CD4-positive, alpha-beta T cell treated with Interferon alpha-2 for 1 hour (primary cell): ENCODE results near the gene KIF5A.
"Not testable (repeated sequence)": the region's sequence is repeated elsewhere in the genome, so short reads cannot be mapped to it uniquely, and the experiment has no call there.

Experiments
- DNase-seq, 2 donors: peaks; one replicate each; pipeline ENCODE4 v3.0.0-alpha.2; 2020 to 2022

Gene KIF5A

DNA sequence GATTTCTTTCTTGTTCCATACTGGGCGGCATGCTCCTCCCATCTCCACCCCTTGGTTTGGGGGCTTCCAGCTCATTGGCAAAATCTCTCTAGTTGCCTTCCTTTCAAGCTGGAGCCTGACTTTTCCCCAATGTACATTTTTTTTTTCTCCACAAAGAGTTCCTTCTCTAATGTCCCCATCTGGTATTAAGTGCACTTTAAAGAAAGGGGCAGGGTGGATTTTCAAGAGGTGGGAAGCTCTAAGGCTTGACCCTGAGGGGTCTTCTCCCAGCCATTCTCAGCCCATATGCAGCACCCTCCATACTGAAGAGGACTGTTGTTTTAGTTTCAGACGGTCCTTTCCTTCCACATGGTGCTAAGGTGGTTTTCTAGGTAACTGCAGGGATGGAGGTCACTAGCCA, 35.3 kb downstream of the KIF5A start:
- no peak for DNase-seq

DNA sequence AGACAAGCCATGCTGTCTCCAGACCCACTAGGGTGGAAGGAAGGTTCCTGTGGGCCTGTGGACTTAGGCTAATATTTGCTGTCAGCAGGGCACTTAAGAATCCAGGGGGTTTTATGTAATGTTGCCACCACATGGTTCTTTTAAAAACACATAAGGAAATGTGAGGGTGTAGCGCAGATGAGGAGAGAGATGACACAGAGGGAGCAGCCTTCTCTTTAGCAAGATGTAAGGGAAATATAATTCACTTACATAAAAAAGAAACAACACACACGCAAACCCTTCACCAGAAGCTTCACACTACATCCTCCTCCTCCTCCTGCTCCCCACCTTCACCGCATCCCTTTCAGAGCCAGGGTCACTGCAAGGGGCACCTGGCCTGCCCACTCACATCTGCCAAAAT, 36.3 kb downstream of the KIF5A start:
- DNase-seq, result no peak

DNA sequence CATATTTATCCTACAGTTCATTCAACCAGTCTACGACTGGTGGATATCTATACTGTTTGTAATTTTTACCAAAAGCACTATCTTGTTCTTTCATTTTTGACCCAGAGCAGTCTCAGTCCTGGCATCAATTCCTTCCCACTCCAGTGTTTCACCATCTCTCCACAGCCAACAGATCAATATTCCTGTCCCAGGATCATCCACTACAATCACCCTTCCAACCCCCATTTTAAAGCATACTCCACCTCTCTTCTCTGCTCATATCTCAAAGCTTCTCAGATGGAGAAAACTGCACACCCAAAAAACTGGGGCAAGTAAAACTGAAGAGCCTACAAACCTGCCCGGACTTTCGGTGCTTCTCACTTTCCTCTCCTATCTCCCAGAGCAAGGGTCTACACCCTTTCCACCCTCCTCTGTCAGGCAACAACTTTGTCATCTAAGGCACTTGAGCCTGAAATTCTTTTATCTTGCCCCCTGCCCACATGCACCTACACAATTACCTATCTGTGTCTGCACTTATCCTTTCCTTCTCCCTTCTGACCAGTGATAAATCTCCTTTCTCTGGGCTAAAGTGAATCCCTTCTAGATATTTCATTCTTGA, 37.1 kb downstream of the KIF5A start:
- DNase-seq, result no peak

DNA sequence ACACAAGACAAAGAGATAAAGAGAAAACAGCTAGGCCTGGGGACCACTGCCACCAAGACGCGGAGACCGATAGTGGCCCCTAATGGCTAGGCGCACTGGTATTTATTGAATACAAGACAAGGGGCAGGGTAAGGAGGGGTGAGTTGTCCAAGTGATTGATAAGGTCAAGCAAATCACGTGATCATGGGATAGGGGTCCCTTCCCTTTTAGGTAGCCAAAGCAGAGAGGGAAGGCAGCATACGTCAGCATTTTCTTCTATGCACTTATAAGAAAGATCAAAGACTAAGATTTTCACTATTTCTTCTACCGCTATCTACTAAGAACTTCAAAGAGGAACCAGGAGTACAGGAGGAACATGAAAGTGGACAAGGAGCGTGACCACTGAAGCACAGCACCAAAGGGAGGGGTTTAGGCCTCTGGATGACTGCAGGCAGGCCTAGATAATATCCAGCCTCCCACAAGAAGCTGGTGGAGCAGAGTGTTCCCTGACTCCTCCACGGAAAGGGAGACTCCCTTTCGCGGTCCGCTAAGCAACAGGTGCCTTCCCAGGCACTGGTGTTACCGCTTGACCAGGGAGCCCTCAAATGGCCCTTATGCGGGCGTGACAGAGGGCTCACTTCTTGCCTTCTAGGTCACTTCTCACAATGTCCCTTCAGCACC, 39.2 kb downstream of the KIF5A start:
- DNase-seq, result not testable (repeated sequence)

DNA sequence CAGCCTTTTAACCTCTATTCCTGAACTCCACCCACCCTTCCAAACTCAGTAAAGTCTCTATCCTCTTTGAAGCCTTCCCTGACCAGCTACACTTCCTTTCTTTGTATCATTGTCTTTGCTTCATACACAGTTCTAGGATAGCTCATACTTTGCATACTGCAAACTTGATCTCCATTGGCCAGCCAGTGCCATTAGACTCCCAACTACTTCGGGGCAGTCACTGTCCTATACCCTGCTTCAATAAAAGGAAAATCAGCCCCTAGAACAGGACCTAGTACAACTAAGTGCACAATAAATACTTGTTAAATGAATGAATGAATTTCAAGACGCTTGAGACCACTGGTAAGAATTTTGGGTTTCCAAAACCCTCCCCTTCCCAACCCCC, 40.6 kb downstream of the KIF5A start:
- DNase-seq, result no peak

DNA sequence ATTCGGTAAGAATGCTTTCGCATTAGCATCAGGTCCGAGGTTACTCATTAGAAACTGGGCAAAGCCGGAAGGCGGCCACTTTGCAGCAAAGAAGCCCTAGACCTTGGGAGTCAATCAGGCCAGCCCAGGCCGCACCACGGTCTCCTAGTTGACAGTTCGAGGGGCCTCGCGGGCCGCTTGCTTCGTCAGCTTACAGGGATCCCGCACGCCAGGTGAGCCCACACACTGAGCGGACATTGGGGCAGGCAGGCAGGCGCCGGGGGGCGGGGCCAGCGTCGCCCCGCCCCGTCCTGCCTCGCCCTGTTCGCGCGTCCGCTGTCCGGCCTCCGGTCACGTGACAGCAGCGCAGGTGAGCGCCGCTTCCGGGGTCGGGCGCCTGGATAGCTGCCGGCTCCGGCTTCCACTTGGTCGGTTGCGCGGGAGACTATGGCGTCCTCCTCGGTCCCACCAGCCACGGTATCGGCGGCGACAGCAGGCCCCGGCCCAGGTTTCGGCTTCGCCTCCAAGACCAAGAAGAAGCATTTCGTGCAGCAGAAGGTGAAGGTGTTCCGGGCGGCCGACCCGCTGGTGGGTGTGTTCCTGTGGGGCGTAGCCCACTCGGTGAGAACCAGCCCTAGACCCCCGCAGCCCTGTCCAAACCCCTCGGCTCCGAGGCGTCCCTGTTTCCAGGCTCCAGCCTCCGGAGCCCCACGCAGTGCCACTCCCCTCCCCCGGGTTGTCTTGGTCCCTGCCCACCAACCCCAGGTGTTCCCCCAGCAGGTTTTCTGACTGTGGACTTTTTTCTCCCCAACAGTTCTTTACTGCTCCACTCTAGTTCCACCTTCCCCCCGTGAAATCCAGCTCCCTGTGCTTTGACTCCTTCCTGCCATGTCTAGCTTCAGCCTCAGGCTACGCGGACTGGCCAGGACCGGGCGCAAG, 41.3 kb downstream of the KIF5A start, which contains the start of gene PIP4K2C:
Gene PIP4K2C, plus strand, starts transcription at position 329 of the 918 bp plus-strand sequence. Its CDS starts 98 bp downstream, at position 427.
- peak; percentile 77 to 88 for DNase-seq

DNA sequence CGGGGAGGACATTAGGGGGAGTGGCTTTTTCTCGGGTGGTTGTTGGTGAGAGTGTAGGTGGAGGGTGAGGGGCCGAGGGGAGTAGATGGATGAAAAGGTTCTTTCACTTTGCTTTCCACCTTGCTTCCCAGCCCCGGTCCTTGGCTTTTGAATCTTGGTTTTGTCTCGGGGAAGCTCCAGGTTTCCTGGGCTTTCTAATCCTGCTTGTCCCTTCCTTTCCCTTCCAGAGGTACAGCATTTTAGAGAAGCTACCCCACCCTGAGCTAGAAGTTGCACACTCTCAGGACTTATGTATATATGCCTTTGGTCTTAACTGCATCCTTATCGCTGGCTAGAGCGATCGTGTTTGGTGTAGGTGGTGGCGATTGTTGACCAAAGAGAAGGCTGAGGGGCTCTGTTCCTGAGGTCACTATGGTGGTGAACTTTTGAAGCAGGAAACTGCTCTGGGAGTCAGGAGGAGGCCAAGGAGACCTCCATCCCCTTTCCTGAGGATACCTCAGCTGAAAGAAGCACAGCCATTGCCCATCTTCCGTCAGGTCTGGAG, 42.0 kb downstream of the KIF5A start:
- DNase-seq, result no peak

DNA sequence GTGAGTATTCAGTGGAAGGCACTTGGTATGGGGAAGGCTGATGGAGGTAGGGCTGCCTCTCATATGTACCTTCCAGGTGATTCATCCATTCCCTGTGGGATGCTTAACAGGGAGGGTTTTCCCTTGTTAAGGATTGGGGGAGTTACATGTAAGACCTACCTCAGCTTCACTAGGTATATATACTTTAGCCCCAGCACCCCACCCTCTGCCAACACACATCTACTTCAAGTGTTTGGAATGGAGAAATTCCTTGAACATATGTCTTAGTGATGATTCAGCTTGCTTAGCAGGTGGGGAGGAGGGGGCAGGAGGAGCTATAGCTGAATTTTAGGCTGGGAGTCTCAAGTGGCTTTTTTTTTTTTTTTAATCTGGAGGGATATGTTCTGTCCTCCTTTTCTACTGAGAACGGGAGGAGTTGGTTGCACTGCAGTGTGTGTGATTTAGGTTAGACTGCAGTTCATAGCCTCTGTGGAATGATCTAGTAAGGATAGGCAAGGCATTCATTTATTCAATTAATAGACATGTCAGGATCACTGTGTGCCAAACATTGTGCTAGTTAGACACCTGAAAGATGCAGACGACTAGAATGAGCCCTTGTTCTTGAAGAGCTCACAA, 42.8 kb downstream of the KIF5A start:
- no peak for DNase-seq

DNA sequence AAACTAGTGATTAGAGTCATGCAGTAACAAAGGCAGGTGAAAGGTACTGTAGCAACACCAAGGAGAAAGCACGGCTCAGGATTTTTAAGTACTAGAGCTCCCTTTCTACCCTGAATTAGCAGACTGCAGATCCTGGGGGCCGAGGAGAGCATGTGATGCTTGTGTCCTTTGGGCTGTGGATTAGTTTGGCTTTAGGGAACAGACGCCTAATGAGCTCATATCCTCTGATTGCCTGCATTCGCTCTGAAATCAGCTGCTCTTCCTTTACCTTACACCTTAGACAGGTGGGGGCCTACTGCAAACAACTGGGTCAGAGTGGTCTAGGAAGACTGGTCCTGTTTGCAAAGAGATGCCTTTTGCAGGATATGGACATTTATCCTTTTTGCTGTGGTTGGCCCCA, 43.3 kb downstream of the KIF5A start:
- no peak for DNase-seq

DNA sequence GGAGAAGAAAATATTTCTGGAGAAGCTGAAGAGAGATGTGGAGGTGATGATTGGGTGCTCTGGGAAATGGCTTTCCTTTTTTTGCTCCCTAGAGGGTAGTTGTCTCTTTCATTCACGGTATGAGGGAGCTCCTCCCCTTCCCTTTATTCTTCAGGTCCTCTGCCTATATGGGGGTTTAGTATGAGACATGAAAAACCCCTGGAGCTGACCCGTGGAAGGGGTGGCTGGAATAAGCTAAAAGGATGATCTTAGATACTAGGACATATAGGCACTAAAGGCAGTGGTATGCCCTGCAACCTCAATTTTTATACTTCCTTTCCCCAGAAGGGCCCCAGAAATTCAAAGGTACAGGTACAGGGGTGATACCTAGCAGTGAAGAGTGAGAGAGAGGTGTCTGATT, 50.6 kb downstream of the KIF5A start:
- no peak for DNase-seq

DNA sequence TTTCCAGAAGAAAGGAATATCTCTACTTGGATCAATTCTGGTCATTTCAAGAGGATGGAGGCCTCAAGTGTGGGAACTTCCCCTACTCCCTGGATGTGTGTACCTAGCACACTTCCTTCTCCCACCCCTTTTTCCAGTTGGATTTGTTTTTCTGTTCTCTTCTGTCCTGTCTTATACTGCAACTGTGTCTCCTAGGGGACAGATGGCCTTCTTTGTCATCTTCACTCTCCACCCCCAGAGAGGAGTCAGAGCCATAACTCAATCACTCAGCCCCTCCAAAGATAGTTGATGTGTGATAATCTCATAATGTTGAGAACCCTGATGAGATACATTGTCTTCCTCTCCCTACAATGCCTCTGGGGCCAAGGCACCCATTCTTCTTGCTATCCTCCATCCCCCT, 52.7 kb downstream of the KIF5A start:
- no peak for DNase-seq

DNA sequence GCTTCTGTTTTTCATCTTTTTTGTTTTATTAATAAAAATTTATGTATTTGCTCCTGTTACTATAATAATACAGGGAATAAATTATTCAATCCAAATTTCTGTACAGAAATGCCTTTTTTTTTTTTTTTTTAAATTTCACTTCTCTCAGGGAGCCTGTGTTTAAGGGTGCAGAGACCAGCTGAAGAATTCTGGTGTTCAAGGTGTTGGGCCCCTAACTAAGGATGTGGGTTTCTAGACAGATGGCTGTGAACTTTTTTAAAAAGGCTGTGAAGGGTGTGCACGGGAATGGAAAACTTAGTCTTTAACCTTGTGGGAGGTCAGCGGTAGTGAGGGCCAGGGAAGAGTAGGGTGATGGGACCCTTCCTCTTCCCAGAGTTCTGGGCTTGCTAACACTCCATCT, 53.5 kb downstream of the KIF5A start:
- DNase-seq, result no peak

DNA sequence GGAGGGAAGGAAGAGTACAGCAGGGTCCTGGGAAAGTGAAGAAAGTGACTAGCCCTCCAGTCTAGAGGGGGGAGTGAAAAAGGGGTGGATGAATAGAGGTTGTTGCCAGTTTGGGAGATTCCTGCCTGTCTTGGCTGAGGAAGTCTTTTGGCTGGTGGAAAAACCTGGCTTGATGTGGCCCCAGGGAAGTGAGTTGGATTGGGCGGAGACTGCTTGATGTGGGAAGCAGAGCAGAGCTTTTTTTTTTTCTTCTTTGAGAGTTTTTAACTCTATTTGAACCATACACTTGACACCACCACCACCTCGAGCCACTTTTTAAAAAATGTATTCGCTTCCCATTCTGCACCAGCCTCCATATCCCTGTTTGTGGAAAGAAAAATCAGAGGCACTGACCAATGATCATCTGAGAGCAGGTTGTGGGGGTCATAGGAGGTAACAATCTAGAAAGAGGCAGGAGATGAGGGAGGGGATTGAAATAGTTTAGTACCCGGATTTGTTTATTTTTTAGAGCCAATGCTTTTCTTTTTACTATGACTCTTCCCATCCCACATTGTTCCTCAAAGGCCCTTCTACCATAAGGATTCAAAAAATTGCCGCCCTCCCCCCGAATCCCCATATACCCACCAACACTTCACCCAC, 54.1 kb downstream of the KIF5A start:
- no peak for DNase-seq

DNA sequence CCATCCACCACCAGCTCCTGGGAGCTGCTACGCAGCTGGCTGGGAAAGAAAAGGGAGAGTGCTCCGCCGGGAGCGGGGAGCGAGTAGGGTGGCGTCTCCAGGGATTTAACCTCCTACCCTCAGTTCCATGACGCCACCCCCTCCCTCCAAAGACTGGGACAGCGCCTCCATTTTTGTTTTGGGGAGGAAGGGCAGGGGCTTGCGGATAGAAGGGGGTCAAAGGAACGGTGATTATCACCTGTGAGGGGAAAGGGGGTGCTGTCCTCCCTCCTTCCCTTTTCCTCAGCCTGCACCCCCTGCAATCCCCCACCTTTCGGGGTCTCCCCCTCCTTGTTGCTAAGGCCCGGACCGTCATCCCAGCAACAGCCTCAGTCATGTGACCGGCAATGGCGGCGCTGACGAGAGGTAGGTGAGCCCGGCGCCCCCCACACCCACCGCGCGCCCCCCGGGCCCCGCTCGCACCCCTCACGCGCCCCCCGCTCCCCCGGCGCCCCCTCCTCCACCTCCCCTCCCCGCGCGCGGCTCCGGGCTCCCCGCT, 54.7 kb downstream of the KIF5A start, which contains the start of gene DTX3:
Gene DTX3, plus strand, starts transcription at position 371 of the 538 bp plus-strand sequence. CDS start 1,694 bp downstream, outside the sequence.
- DNase-seq, result peak in 1 of 2 donors; percentile 52

DNA sequence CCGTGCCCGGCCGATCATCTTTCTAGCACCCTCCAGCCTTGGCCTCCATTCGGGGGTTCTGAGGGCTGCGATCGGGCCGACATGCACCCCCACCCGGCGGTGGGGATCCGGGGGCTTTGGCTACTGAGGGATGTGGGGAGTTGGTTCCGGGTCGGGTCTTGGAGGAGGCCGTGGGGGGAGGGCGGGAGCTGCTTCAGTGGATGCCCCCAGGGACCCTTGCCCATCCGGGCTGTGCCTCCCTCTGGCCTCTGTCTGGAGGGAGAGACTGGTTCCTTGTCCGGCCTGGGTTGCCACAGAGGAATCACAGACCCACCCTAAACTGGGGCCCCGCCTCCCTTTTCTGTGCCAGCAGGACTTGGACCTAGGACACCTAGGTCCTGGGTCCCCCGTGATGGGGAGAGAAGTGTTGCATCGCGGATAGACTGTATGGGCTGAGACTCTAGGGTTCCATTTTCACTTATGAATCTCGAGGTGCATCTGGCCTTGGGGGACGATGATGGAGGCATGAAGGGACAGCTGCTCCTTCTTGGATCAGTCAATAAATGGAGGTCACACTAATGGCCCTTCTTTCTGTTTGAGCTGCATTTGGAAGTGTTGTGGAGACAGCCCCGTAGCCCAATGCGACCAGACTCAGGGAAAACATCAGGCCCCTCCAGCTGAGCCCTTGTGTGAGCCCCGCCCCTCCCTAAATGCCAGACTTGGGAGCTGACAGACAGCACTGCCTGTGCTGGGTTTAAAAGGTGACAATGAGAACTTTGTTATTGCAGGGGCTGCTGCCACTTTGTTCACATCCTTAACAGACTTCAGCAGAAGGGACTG, 55.4 kb downstream of the KIF5A start:
- DNase-seq, result no peak

DNA sequence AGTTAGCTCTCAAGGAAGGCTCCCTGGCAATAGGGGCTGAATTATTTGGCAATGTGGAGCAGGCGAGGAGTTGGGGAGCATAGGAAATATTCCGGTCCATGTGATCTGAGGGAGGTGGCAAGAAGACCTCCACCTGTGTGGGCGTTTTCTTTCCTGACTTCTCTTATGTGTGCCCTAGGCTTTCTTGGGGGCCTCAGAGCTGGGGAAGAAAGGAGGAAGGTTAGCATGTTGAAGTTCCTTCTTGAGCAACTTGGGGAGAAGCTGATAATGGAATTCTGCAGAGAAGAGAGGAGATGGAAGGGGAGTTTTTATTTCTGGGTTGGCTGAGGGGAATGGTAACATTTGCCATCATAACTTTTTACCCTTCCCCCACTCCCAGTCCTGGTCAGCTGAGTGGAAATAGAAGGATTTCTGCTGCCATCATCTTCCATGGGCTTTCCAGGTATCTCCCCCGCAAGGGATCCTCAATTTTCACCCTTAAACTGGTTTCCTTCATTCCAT, 56.0 kb downstream of the KIF5A start:
- DNase-seq, result no peak

DNA sequence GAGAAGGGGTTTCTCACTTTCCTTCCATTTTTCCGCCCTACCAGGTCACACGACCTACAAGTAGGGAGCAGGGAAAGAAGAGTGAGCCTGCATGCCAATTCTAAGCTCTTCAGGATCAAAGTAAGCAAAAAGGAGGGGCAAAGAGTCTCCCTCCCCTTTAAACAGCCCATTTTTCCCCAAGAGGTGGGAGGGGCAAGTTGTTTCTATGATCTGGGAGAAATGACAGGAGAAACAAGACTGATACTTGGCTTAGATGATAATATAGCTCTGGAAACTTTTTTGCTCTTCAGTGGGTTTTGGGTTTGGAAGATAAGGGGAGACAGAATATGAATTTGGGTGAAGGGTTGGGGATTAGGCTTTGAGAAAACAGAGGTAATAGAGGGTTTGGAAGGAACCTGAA, 56.6 kb downstream of the KIF5A start:
- DNase-seq, result no peak

DNA sequence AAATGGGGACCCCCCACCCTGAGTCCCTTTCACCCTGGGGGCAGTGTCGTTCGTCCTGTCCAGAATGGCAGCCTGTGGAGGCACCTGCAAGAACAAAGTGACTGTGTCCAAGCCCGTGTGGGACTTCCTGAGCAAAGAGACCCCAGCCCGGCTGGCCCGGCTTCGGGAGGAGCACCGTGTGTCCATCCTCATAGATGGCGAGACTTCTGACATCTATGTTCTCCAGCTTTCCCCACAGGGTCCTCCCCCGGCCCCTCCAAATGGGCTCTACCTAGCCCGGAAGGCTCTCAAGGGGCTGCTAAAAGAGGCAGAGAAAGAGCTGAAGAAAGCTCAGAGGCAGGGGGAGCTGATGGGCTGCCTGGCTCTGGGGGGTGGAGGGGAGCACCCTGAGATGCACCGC, 57.0 kb downstream of the KIF5A start:
- no peak for DNase-seq

DNA sequence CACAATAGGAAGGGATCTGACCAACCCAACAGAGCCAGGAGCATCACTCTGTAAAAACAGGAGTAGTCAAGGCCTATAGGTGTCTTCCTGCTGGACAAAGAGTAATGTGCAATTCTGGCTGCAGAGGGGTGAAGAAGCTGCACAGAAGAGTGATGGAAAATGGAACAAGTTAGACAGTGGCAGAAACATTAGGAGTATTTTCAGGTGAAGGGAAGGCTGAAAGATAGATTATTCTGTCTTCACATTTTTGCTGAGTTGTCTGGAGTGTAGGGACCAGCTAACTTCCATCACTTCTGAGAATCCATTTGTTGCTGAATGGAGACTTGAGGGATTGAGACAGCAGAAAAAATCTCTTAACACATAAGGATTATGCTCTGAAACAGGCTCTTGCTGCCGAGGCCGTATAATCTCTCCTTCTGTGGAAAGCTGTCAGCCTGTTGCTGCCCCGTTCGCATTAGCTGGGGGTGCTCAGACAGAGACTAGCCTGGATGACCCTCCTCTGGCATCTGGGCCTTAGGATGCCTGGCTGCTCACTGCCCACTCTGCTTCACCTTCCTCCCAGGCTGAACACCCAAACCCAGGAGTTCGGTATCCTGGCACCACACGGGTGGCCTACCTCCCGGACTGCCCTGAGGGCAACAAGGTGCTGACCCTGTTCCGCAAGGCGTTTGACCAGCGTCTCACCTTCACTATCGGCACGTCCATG, 58.3 kb downstream of the KIF5A start:
- no peak for DNase-seq

DNA sequence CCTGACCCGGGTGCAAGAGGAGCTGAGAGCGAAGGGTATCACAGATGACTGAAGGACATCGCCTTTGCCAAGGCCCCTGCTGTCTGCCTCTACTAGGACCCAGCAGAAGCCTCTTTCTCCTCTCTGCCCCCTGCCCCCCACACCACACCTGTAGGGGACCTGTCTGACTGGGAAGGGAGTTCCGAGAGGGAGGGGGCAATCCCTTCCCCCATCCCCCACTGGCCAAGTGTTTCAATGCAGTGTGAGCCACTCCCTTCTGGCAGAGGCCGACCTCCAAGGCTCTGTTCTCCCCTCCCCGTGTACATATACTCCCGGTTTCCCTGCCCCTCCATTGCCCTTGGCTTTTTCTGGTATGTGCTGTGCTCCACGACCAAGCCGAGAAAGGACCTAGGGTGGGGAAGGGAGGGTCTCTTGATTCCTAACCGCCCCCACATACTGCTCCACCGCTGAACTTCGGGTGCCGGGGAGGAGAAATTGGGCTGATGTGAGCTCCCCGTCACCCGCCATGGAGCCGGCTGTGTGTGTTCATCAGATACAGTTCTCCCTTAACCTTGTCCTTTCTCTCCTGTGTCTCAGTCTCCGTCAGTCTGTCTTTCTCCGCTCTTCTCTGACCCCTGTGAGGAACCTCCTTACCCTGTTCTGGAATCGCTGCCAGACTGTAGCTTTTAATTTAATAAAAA, 59.4 kb downstream of the KIF5A start:
- DNase-seq, result no peak
